GM21786 (cell line): ENCODE results near the gene POU3F3.

Source experiments
- ATAC-seq: cut with Tn5 transposase; IDR thresholded peaks from one replicate; pipeline ENCODE4 v1.9.1; 2021; ENCODE audit not compliant: unreplicated experiment

Gene POU3F3

DNA sequence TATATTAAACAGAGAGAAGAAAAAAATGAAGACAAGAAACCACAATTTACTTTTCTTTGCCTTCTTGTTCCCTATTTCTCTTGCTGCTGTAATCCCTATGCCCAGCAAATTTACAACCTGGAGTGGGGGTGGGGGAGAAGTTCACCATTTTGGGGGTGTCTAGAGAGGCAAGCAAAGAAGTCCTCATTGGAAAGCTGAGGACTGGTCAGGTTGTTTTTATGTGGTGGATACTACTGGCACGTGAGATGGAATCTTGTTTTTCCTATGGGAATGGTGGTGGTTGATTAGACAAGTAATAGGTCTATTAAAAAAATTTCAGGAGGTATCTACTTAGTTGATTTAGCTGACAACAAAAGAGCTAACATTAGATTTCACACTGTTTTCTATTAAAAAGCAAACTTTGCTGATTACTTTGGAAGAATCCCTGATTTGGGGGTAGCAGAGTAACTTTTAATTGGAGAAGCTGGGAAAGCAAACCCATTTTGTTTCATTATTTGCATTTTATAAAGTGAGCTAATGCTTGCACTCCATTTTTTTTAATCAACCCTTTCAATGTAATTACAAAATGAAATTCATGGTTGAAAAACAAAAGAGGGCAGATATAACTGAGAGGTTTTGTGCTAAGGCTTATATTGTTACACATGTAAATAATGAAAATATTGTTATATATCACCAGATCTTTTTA, 6.0 kb downstream of the POU3F3 start:
- ATAC-seq = no peak

DNA sequence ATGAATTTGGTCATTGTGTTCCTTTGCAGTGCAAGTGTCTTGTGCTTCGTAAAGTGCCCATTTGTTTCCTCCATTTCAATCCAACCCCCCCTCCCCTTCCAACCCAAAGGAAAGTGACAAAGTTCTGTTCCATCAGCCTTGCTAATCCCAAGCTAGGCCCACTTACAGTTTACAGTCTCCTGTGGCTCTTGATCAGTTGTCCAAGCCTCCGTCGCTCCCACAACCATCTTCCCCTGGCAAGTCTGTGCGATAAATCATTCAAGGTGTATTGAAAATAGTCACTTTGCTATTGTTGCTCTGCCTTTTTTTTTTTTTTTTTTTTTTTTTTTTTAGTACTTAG, 6.5 kb downstream of the POU3F3 start:
- ATAC-seq = no peak

DNA sequence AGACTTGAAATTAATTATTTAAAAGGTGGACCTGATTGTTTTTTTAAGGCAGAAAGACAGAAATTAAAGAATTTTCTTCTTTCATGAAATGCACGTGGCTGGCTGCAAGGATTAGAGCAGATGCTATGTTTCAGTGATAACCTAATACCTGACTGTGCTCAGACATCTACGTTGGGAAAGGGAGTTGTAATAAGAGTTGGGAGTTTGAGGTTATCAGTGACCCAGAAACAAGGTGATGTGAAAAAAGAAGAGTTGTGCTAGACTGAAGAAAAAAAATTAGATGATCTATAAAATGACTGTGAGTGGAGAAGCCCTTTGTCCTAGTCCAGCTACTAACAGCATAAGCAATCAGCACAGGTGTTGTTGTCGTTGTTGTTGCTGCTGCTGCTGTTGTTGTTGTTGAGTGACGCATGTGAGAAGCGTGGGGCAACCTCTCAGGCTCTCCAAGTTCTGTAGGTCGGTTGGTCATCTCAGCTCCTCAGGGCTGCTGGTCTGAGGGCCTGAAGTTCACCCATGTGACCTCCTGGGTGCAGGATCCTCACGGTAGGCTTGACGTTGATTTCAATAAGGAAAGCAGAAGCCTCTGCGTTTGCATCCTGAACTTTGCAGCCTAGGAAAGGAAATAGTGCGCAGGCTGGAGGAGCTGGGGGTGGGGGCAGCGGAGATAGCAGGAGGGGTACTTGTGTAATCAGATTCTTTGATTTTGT, 7.6 kb downstream of the POU3F3 start:
- ATAC-seq = no peak

DNA sequence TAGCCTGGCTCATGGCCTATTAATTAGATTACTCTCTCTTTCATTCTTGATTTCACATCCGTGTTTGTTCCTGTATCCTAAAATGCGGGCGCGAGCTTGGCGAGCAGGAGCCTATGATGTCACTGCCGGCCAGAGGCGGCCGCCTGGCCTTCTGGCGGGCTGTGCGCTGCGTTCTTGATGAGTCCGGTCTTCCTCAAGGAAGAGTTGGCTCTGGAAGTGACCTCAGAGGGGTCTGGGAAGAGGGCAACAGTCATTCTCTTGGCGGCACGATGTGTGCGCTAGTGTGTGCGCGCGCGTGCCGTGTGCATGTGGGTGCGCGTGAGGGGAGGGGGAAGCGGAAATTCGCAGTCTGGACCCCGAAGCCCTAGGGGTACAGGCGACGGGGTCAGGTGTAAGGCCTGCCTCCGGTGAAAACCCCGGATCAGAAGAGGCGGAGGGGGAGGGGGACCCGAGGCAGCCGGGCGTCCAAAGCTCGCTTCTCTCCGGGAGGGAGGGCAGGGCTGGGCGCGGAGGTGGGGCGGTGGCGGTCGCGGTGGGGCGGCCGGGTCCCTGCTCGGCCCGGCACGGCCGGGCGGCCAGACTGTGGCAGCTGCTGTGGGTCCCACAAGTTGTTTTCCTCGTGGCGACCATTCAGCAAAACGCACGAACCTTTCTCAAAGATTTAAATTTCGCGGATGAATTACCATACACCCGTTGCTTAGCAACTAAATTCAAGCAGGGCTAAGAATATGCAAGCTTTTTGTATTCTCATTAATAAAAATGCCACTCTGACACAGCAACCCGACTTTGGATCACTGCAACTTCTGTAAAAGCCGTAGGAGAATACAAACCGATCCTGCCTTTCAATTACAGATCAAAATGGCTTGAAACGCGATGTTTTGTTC, 8.4 kb downstream of the POU3F3 start:
- no peak for ATAC-seq

DNA sequence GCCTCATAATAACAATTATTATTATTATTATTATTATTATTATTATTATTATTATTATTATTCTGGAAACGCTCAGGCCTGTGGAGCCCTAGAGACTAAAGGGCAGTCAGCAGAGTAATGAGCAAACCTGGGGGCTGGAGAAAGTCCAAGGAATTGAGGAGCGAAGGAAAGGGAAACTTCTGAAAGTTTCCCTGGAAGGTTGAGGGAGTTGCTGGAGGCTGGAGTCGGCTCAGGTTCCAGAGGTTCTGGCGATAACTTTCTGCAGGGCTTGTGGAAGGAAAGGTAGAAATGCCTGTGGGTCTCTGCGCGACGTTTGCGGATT, 9.2 kb downstream of the POU3F3 start:
- ATAC-seq = no peak

DNA sequence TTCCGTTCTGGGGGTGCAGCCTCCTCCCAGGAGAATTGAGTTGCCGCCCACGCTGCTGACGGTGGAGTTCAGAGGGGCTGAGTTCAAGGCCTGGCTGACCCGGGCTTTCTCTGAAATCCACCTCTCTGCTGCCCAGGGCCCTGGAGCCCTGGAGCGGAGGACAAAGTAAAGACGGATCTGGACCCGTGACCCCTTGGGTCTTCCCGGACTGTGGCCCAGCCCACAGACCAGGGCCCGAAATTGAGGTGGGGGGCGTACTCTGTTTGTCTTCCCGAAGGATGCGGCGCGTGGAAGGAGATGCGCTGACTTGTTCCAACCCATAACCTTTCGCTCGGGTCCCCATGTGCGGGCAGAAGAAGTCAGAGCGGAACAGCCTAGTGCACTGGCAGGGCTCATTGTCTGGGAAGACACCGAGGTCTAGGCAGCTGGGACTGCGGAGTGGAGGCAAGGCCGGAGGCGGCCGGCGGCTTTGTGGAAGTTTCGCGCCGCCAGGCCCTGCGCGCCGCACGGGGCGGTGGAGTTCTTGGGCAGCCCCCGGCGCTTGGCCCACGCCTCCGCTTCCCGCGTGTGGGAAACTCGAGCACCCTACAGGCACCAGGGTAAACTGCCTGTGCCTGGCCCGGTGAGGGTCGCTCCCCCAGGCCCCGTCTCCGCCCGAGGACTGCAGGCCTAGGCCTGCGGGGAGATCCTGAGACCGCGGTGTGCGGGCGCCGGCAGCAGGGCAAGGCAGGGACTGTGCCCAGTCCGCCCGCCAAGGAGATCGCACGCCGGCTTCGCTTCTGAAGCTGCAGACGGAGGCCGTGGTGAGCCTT, 9.8 kb downstream of the POU3F3 start:
- no peak for ATAC-seq

DNA sequence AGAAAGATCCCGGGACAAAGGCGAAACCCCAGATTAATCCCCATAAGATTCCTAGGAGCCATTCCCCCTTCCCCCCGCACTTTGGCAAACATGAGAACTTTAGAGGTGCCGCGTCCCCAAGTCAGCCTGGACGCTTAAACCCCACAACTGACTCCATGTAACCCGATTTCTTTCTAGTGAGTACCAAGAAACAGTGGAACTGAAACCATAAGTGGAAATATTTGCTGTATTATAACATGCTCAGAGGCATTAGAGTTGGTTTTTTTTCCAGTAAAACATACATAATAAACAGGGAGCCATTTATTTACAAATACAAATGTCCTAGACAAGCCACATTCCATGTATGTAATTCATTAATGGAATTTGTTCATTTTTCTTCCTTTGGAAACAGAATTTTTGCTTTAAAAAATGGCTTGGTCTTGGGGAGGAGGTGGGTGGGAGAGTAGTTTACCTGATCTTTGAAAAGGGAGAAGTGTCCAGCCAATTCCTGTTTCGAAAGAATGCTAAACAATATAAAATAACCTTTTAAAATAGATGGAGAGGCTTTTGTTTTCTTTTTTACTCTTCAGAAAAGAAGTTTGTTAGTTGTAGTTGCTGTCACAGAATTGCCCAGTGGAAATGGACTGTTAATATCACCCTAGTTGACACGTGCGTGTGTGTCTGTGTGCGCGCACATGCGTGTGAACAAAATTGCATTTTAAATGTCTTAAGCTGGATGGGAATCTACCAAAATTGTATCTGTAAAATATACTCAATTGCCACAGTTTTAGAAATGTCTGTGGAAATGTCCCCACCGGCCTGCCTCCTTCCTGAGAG, 10.6 kb downstream of the POU3F3 start:
- no peak for ATAC-seq

DNA sequence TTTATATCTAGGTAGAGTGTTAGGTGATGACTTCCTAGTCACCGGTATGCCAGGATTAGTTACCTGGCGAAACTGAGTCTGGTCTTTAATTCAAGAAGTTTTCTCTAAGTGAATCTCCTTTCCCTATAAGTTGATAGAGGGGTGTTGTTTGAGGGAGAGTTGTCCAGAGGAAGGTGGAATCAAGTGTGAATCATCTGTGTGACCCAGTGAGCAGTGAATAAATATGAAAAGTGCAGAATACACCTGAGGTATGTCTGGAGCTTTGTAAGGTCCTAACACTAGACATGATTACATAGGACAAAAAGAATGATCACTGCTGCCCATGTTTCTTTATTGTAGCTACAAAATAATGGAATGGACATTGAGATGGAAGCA, 11.2 kb downstream of the POU3F3 start:
- no peak for ATAC-seq

DNA sequence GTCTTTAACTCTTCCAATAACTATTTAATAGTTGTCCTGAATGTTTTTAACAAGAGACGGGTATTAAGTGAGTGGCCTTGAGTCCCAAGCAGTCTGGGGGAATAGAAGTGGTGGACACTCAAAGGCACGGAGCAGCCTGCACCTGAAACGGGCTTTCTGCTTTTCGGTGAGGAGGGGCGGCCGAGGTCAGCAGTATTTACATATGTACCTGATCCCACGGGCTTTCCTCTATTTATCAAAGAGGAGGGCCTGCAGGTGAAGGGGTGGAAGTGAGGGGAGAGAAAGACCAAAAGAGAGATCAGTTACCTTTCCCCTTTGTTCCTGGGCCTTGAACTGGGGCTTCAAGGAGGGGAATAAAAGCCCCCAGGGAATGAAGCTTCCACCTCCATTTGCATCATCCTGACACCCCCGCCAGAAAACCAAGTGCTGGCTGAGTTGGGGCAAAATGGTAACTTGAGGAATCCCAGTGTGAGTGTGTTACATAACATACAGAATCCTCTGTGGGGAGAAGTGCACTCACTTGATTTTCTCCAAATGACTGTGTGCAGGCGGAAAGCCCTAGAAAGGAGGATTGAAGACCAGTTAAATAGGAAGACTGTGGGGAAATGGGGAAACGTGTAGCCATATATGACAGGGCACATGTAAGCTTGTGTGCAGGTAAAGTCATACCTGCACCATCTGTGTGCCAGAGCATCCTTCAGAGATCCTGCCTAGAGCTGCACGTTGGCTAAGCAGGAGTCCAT, 12.4 kb downstream of the POU3F3 start:
- no peak for ATAC-seq

DNA sequence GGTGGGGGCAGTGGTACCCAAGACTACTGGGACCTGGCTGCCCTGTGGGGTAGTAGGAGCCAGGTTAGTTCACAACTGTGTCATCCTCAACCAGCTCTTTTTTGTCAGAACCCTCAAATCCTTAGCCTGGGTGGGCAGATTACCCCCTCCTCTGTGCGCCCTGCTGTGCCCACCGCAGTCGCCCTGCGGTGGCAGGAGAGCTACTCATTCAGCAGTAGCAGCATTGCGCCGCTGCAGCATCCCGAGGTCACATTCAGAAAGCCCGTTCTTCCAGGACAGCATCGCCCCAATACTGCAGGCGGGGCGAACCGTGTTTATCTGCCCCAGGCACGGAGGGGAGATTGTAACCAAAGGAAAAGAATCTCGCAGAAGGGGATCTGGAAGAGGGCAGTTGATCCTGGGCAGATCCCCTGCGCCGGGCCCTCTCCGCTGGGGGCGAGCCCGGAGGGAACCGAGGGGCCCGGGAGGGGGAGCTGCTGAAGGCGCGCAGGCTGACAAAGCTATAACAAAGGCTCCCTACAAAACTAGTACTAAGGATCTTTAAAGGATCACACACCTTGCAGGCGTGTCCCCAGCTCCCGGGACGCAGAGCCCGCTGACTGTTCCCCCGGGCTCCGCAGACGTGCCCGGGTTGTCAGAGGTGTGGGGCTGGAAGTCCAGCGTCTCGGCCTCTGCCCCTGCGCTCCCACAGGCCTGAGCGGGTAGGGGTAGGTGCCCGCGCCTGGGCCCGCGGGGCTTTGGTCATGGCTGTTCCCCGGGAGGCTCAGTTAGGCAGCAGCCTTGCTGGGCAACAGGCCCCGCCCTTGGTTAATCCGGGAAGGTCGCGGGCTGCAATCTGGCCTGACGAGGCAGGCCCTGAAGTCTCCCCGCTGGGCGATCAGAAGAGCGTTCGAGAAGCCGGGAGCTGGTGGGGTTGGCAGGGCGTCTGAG, 13.2 kb downstream of the POU3F3 start:
- no peak for ATAC-seq

DNA sequence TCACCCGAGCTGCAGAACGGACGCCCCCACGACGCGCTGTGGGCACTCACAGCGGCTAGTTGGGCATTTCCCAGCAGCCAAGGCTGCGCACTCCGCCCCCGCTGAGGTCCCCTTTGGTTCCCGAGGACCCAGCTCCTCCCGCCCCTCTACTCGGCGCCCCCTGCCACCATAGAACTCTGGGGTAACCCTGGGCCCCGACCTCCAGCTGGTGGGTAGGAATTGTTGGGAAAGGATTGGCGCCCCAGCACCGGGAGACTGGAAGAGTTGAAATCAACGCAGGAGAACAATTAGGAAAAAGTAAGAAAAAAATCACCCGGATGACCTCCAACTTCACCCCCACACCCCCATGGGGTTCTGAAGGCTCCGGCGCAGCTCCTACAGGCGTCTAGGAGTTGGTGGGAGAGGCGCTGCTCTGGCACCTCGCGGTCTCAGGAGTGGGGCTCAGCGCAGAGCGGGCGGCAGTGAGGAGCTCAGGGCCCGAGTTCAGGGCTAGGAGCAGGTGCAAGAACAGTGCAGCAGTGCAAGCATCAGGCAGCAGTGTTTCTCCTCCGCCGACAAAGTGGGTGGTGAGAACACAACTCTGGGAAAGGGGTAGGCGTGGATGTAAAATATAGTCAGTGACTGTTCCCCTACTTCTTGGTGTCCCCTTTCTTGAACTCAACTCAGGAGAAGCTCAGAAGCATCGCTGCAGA, 14.0 kb downstream of the POU3F3 start:
- no peak for ATAC-seq

DNA sequence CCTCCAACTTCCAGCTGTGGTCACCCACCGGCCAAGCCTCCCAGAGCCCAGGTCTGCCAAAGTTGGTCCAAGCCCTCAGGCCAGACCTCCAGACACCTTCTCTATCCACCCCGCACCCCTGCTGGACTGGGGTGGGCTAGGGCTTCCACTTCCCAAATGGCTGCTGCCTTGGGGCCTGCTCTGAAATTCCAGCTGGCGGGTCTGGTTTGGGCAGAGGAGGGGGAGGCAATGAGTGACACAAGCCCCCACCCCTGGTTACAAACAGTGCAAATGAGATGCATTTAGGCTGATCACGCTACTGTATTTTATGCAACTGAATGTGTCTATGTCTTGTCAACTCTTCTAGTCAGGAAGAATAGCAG, 14.6 kb downstream of the POU3F3 start:
- no peak for ATAC-seq

DNA sequence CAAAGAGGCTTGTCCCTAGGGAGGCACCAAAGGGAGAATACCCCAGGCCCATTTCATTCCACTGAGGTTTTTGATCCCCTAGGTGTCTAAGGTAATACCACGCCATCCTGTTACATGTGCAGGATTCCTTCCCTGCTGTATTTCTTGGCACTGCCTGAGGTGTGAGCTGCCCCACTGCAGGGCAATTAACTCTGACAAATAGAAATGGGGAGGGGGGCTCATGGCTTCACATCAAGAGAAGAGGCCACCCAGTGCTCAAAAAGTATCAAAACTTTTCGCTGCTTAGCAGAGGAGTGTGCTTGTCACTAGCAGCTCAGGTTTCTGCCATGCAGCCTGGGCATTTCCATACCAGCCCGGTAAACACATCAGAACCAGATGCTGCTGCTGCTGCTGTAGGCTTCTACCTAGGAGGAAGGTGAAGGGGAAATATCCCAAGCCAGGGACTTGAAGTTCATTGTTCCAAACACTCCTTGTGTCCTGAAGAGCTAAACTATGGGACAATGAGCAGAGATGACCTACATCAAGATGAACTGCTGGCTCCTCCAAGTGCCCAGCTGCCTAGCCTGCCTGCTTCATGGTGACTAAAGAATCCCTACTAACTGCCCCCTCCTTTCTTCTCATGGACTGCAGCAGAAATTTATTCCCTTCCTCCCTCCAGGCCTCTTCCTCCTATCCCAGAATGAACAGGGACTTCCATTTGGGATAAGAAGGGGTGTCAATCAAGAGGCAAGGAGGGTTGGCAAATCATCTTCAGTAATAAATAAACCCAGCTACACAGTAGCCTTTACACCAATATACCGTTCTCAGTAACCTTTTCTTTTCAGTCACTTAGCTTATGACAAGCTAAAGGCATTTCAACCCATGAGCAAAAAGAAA, 16.4 kb downstream of the POU3F3 start:
- no peak for ATAC-seq

DNA sequence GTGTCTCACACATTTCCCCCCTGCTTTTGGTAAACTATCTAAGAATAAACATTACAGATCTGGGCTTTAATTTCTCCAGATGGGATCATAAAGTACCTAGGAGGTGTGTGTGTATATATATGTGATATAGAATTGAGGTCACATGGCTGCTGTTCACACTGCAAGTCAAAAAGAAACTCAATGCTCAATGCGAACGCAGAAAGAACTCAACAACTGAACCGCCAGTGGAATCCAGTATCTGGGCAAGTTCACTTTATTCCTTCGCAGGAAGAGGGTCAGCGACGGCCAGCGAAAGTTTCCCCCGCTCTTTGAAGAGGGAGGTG, 17.7 kb downstream of the POU3F3 start:
- no peak for ATAC-seq

DNA sequence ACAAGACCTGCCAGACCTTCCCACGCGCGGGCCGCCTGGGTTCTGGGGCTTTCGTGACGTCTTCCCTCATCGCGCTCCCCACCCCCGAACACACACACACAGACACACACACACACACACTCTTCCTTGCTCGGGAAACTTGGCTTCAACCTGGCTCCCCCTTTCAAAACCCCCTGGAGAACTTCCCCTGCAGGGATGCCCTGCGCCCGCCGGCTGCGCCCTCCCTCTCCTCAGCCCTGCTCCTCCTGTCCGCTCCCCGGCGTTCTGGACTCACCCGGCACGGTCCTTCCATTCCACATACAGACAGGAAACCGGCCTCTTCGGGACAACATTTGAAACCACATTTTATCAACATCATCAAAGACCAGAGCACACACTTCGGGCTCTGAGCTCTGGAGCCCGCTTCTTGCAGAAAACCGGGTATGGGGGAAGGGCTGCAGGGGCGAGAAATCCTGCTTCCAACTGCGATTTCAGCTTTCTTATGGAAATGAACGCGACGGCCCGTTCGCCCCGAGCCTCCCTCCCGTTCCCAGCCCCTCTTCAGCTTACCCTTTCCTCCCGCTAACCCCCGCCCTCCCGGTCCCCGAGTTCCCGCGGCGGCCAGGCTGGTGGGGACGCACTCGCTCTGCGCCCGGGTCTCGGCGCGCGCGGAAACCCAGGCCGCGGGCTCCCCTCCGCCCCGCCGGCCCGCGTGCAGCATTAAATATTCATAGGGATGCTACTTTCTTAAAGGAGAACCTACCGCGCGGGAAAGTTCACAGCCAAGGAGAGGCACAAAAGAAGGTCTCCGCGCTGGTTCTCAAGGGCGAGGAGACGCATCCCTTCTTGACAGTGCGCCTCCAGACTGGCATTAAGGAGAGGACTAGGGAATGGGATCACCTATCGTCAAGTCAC, 18.3 kb downstream of the POU3F3 start:
- no peak for ATAC-seq

DNA sequence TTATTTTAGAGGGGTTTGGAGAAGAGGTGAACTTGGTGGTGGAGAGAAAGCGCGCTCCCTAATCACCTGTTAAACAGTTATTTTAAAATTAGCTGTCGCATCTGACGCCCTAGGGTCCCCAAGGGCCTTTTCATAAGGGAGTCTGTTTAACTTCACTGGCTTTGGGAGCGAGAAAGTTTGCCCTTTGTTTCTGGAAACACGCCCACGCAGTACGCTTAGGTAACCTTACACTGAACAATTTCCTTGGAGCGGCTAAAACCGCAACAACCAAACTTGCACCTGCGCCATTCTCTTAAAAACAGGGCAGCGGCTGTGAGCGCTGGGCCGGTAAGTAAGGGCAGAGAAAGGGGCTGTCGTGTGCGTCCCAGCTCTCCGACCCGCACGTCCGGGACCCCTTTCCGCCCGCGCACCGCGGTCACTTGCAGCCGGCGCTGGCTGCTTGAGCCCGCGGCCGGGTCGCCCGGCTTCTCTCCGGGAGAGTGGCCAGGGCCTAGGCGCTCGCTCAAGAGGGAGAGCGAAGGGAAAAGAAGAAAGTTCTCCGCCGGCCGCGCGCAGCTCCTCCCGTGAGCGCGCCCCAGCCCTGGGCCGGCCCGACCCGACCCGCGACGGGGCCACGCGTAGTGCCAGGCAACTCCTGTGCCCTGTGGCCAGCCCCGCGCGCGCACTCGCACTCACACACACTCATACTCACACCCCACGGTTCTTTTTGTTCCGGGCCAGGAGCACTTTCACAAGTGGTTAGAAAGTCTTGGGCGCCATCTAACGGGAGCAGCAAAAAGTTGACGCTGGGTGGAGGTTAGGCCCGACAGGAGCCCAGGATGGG, 19.2 kb downstream of the POU3F3 start:
- ATAC-seq = peak; percentile 89
